PC-3 (cell line): ENCODE data around the gene TUBGCP5.

ENCODE experiments used
- EZH2 ChIP-seq: fragments of 300-600 bp; sonication (generic); IDR thresholded peaks from one replicate; pipeline ENCODE4 v1.6.1; 2017; ENCODE audit warnings: antibody characterized with exemption, mild to moderate bottlenecking, low read length; ENCODE audit not compliant: unreplicated experiment
- EZH2phosphoT487 ChIP-seq: fragments of 300-600 bp; sonication (generic); IDR thresholded peaks from 2 replicates; pipeline ENCODE4 v1.6.1; 2018; ENCODE audit warnings: mild to moderate bottlenecking, antibody characterized with exemption, low read length, borderline replicate concordance
- TF ChIP-seq, protein P1 (sequence below): fragments of 300-600 bp; sonication (generic); conservative IDR thresholded peaks from 2 replicates; pipeline ENCODE4 v1.5.1; 2017; ENCODE audit warnings: antibody characterized with exemption, low read depth, mild to moderate bottlenecking, low read length

DNA sequence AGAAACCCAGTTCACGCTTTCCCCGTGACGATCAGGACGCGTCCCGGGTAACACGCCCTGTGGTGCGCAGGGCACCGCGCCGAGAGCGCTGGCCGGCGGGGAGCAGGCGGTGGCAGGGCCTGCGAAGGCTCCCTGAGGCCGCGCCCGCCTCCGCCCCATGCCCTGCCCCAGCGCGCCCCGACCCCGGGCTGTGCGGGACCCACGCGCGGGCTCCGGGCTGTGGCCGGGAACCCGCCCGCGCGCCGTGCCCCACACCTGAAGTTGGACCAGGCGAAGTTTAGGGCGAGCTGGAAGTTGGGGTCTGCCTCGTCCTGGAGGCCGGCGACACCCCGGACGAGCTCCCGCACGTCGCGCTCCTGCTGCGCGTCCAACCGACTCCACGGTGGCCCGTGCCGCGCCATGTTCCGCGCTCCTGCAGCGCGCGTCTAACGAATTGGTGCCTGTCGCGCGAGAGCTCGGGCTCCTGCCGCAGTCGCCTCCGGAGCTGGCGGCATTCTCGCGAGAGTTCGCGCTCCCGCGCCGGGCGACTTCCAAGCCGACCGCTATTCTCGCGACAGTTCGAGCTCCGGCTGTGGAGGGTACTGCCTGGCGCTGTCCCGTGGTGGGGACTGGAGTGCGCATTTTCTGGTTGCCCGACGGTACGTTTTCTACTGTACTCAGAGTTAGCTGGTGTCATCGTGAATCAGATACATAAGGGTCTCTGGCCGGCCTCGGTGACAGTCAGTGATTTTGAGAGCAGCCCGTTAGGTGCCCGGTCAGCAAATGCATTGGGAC is at the start of gene TUBGCP5:
- TF ChIP-seq, protein P1, sequence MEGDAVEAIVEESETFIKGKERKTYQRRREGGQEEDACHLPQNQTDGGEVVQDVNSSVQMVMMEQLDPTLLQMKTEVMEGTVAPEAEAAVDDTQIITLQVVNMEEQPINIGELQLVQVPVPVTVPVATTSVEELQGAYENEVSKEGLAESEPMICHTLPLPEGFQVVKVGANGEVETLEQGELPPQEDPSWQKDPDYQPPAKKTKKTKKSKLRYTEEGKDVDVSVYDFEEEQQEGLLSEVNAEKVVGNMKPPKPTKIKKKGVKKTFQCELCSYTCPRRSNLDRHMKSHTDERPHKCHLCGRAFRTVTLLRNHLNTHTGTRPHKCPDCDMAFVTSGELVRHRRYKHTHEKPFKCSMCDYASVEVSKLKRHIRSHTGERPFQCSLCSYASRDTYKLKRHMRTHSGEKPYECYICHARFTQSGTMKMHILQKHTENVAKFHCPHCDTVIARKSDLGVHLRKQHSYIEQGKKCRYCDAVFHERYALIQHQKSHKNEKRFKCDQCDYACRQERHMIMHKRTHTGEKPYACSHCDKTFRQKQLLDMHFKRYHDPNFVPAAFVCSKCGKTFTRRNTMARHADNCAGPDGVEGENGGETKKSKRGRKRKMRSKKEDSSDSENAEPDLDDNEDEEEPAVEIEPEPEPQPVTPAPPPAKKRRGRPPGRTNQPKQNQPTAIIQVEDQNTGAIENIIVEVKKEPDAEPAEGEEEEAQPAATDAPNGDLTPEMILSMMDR = no peak
- TF ChIP-seq EZH2phosphoT487 = no peak
- no peak for TF ChIP-seq EZH2
